WTC11 (cell line): ENCODE results near the gene NFRKB. TPM values are rescaled to one million over a fixed set of nuclear protein-coding genes. Genes with fewer than 3 reads are reported as not detected.

Experiments
- ATAC-seq: fragments of 200-7000 bp; cut with Tn5 transposase; 2 replicates; pipeline ENCODE4 v1.10.0; 2021; ENCODE audit warnings: mild to moderate bottlenecking, moderate library complexity
- CTCF ChIA-PET: fragments of 300-600 bp; sonication (Branson Sonifier 250); formaldehyde crosslinking; loops from one replicate; lab custom pipeline; 2021; ENCODE audit warnings: antibody characterized with exemption; lab: Charles Lee
- POLR2A ChIA-PET: fragments of 350-600 bp; sonication (Branson Sonifier 250); formaldehyde crosslinking; loops from one replicate; lab custom pipeline; 2021; ENCODE audit warnings: antibody characterized with exemption; lab: Charles Lee
- DNase-seq: peaks from one replicate; pipeline ENCODE4 v3.0.0; 2021; ENCODE audit warnings: low spot score
- H3K27ac Mint-ChIP-seq: 2 replicates; pipeline ENCODE4 v1.8.0; 2021; ENCODE audit warnings: mixed read lengths
- H3K27me3 Mint-ChIP-seq: 2 replicates; pipeline ENCODE4 v1.8.0; 2021; ENCODE audit warnings: low read depth, mild to moderate bottlenecking, moderate library complexity, mixed read lengths
- H3K36me3 Mint-ChIP-seq: 2 replicates; pipeline ENCODE4 v1.8.0; 2021; ENCODE audit warnings: mixed read lengths
- H3K4me1 Mint-ChIP-seq: 2 replicates; pipeline ENCODE4 v1.8.0; 2022; ENCODE audit warnings: mixed read lengths
- H3K4me3 Mint-ChIP-seq: 2 replicates; pipeline ENCODE4 v1.8.0; 2021; ENCODE audit warnings: mild to moderate bottlenecking, moderate library complexity, mixed read lengths
- H3K9me3 Mint-ChIP-seq: 2 replicates; pipeline ENCODE4 v1.8.0; 2021; ENCODE audit warnings: mixed read lengths
- AR ChIP-seq: fragments of 250-450 bp; sonication (Bioruptor Pico); IDR thresholded peaks from 2 replicates; pipeline ENCODE4 v1.9.0; 2021; ENCODE audit warnings: mild to moderate bottlenecking
- ATF3 ChIP-seq: sonication (generic); formaldehyde crosslinking; conservative IDR thresholded peaks from 2 replicates; pipeline ENCODE4 v1.8.1; 2022; ENCODE audit warnings: mild to moderate bottlenecking, missing genetic modification reagents
- CBFB ChIP-seq: sonication (generic); formaldehyde crosslinking; IDR thresholded peaks from 2 replicates; pipeline ENCODE4 v1.8.1; 2022; ENCODE audit warnings: mild to moderate bottlenecking, low read depth, missing genetic modification reagents
- ERG ChIP-seq: fragments of 250-450 bp; sonication (Bioruptor Pico); IDR thresholded peaks from 2 replicates; pipeline ENCODE4 v1.8.0; 2021; ENCODE audit warnings: mild to moderate bottlenecking
- ETV6 ChIP-seq: sonication (generic); formaldehyde crosslinking; IDR thresholded peaks from 2 replicates; pipeline ENCODE4 v1.8.1; 2022; ENCODE audit warnings: mild to moderate bottlenecking, missing genetic modification reagents
- GRHL2 ChIP-seq: fragments of 250-450 bp; sonication (Bioruptor Pico); IDR thresholded peaks from 2 replicates; pipeline ENCODE4 v1.8.0; 2022; ENCODE audit warnings: mild to moderate bottlenecking, moderate library complexity; ENCODE audit not compliant: insufficient replicate concordance, severe bottlenecking
- IRF2 ChIP-seq: sonication (generic); formaldehyde crosslinking; IDR thresholded peaks from 2 replicates; pipeline ENCODE4 v1.8.0; 2022; ENCODE audit warnings: low read depth, missing genetic modification reagents, borderline replicate concordance
- JAZF1 ChIP-seq: fragments of 250-450 bp; sonication (Bioruptor Pico); IDR thresholded peaks from 2 replicates; pipeline ENCODE4 v1.9.0; 2021; ENCODE audit warnings: moderate library complexity, mild to moderate bottlenecking, inconsistent platforms
- MAX ChIP-seq: sonication (generic); formaldehyde crosslinking; IDR thresholded peaks from 2 replicates; pipeline ENCODE4 v1.8.0; 2022; ENCODE audit warnings: mild to moderate bottlenecking, missing genetic modification reagents
- NR2C2 ChIP-seq: sonication (generic); formaldehyde crosslinking; IDR thresholded peaks from 2 replicates; pipeline ENCODE4 v1.8.0; 2022; ENCODE audit warnings: mild to moderate bottlenecking, missing genetic modification reagents
- NR3C1 ChIP-seq: sonication (generic); formaldehyde crosslinking; conservative IDR thresholded peaks from 2 replicates; pipeline ENCODE4 v1.8.1; 2023; ENCODE audit warnings: low read depth, mild to moderate bottlenecking, missing genetic modification reagents
- PRDM15 ChIP-seq: sonication (generic); formaldehyde crosslinking; IDR thresholded peaks from 2 replicates; pipeline ENCODE4 v1.8.0; 2022; ENCODE audit warnings: missing genetic modification reagents
- PREB ChIP-seq: sonication (generic); formaldehyde crosslinking; IDR thresholded peaks from 2 replicates; pipeline ENCODE4 v1.8.1; 2022; ENCODE audit warnings: mild to moderate bottlenecking, missing genetic modification reagents, moderate library complexity, borderline replicate concordance
- PRRX2 ChIP-seq: fragments of 250-450 bp; sonication (Bioruptor Pico); IDR thresholded peaks from 2 replicates; pipeline ENCODE4 v1.8.0; 2021; ENCODE audit warnings: mild to moderate bottlenecking
- SMAD3 ChIP-seq: sonication (generic); formaldehyde crosslinking; IDR thresholded peaks from 2 replicates; pipeline ENCODE4 v1.8.0; 2022; ENCODE audit warnings: missing genetic modification reagents, mild to moderate bottlenecking, borderline replicate concordance
- SP1 ChIP-seq: sonication (generic); formaldehyde crosslinking; conservative IDR thresholded peaks from 2 replicates; pipeline ENCODE4 v1.8.1; 2022; ENCODE audit warnings: missing genetic modification reagents
- ZNF138 ChIP-seq: sonication (generic); formaldehyde crosslinking; conservative IDR thresholded peaks from 2 replicates; pipeline ENCODE4 v1.8.1; 2022; ENCODE audit warnings: mild to moderate bottlenecking, moderate library complexity, missing genetic modification reagents
- ZNF219 ChIP-seq: sonication (generic); formaldehyde crosslinking; IDR thresholded peaks from 2 replicates; pipeline ENCODE4 v1.8.0; 2023; ENCODE audit warnings: missing genetic modification reagents, mild to moderate bottlenecking, borderline replicate concordance
- ZNF232 ChIP-seq: sonication (generic); formaldehyde crosslinking; IDR thresholded peaks from 2 replicates; pipeline ENCODE4 v1.8.0; 2022; ENCODE audit warnings: mild to moderate bottlenecking, missing genetic modification reagents
- ZNF263 ChIP-seq: sonication (generic); formaldehyde crosslinking; IDR thresholded peaks from 2 replicates; pipeline ENCODE4 v1.8.1; 2022; ENCODE audit warnings: low read depth, mild to moderate bottlenecking, moderate library complexity, missing genetic modification reagents
- ZNF317 ChIP-seq: sonication (generic); formaldehyde crosslinking; IDR thresholded peaks from 2 replicates; pipeline ENCODE4 v1.8.1; 2023; ENCODE audit warnings: low read depth, mild to moderate bottlenecking, moderate library complexity, missing genetic modification reagents, borderline replicate concordance
- ZNF512 ChIP-seq: sonication (generic); formaldehyde crosslinking; IDR thresholded peaks from 2 replicates; pipeline ENCODE4 v1.8.1; 2022; ENCODE audit warnings: missing genetic modification reagents, borderline replicate concordance
- total RNA-seq: library from RNA; stranded (reverse); gene quantifications from 3 replicates; pipeline ENCODE4 v1.2.3, GENCODE V29; 2021

Gene NFRKB
- total RNA-seq, 1 experiment from 2014 or later: 30.7 TPM

- TF ChIP-seq PRDM15 (CRISPR knock-in tag): no peak
Measured at GRCh38 chr11:129933262-129933661, 37.9 kb upstream of the NFRKB start (continued).

GRCh38 chr11:129932381-129933067 is 37.1 kb upstream of the NFRKB start:
- ATAC-seq: no peak
- H3K27ac Mint-ChIP-seq: no peak overlapping the region

GRCh38 chr11:129930743-129931142 is 35.4 kb upstream of the NFRKB start:
- no peak overlapping the region for H3K27ac Mint-ChIP-seq
- H3K4me3 Mint-ChIP-seq: no peak overlapping the region
- ChIA-PET POLR2A (no interaction called here), CTCF (interaction anchor here (1.1 kb wide), 1 partner anchor 202 kb away, joined by 3 read pairs; no protein-coding TSS in a partner anchor)
- DNase-seq (no peak), ATAC-seq (no peak)
- no peaks in the 10 kb centered on the region for H3K27me3 Mint-ChIP-seq
- H3K36me3 Mint-ChIP-seq: peaks cover 46% of the 10 kb centered on the region
- H3K9me3 Mint-ChIP-seq: no peaks in the 10 kb centered on the region
- H3K4me1 Mint-ChIP-seq: peaks cover 31% of the 10 kb centered on the region
- no peak for TF ChIP-seq MAX (CRISPR knock-in tag)
- no peak for TF ChIP-seq AR (CRISPR knock-in tag)
- no peak for TF ChIP-seq ERG (CRISPR knock-in tag)
- no peak for TF ChIP-seq ZNF317 (CRISPR knock-in tag)
- TF ChIP-seq JAZF1 (CRISPR knock-in tag): no peak
- no peak for TF ChIP-seq SMAD3
- no peak for TF ChIP-seq SP1 (CRISPR knock-in tag)
- no peak for TF ChIP-seq ETV6 (CRISPR knock-in tag)
- no peak for TF ChIP-seq PRRX2
- no peak for TF ChIP-seq NR3C1
- TF ChIP-seq ZNF219 (CRISPR knock-in tag): no peak
- TF ChIP-seq ZNF138 (CRISPR knock-in tag): no peak

More at GRCh38 chr11:129932381-129933067, 37.1 kb upstream of the NFRKB start:
- H3K36me3 Mint-ChIP-seq: peaks cover 46% of the 10 kb centered on the region
- ChIA-PET POLR2A (no interaction called here), CTCF (interaction anchor here (0.6 kb wide), 1 partner anchor 275 kb away, joined by 3 read pairs; no protein-coding TSS in a partner anchor)
- H3K4me1 Mint-ChIP-seq: peaks cover 34% of the 10 kb centered on the region
- no peak for DNase-seq
- H3K27me3 Mint-ChIP-seq: no peaks in the 10 kb centered on the region
- TF ChIP-seq IRF2 (CRISPR knock-in tag) (no peak), PREB (CRISPR knock-in tag) (no peak), NR2C2 (CRISPR knock-in tag) (no peak), ATF3 (CRISPR knock-in tag) (no peak), ZNF512 (CRISPR knock-in tag) (no peak), ZNF232 (CRISPR knock-in tag) (no peak), CBFB (CRISPR knock-in tag) (no peak), ZNF263 (CRISPR knock-in tag) (no peak), GRHL2 (no peak)
- no peaks in the 10 kb centered on the region for H3K9me3 Mint-ChIP-seq
- no peak overlapping the region for H3K4me3 Mint-ChIP-seq
